ENCODE results near the gene KCNQ5.

DNA sequence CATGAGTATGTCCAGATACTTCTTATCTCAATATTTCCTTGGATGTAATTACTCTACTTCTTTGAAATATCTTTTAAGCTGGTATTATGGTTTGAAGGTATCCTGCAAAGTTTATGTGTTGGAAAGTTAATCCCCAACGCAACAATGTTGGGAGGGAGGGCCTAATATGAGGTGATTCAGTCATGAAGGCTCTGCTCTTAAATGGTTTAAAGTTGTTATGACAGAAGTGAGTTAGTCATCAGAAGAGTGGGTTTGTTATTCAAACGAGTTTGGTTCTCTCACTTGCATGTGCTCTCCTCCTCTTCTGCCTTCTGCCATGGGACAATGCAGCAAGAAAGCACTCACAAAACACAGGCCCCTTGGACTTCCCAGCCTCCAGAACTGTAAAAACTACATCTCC lies 176.3 kb downstream of the KCNQ5 start:
- TF ChIP-seq, protein P1, sequence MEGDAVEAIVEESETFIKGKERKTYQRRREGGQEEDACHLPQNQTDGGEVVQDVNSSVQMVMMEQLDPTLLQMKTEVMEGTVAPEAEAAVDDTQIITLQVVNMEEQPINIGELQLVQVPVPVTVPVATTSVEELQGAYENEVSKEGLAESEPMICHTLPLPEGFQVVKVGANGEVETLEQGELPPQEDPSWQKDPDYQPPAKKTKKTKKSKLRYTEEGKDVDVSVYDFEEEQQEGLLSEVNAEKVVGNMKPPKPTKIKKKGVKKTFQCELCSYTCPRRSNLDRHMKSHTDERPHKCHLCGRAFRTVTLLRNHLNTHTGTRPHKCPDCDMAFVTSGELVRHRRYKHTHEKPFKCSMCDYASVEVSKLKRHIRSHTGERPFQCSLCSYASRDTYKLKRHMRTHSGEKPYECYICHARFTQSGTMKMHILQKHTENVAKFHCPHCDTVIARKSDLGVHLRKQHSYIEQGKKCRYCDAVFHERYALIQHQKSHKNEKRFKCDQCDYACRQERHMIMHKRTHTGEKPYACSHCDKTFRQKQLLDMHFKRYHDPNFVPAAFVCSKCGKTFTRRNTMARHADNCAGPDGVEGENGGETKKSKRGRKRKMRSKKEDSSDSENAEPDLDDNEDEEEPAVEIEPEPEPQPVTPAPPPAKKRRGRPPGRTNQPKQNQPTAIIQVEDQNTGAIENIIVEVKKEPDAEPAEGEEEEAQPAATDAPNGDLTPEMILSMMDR (IDR thresholded peaks at IDR 0.05), result no peak
- TF ChIP-seq POLR2AphosphoS5 (IDR thresholded peaks at IDR 0.05), result no peak

Data from transverse colon (tissue), 4 donors.